Measurements from ENCODE around the gene SPEM2.

DNA sequence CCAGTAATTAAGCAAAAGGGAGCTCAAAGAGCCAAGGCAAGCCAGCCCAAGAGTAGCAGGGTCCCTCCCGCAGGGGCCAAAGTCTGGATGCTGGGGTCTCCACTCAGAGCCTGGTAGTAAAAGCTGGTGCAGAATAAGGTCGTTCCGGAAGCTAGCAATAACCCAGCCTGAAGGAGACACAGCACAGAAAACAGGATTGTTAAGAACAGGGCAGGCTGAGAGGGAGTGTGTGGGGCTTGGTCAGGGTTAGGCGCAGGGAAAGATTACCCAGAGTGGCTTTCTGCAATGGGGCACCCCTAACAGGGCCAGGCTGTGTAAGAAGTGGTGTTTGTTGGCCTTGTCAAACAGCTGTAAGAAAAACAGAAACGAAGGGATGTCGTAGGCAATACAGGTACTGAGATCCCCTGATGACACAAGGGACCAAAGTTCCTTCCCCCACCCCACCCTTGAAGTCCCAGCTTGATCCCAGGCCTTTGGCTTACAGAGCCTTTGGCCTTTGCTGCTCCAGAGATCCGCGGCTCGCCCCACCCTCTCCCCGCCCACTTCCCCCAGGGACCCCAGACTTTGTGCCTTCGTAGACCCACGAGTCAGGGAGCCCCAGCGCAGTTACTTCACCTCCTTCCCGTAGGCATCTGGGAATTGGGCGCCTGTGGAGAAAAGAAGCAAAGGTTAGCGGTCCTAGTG lies 22.2 kb upstream of the SPEM2 start:
- TF ChIP-seq, protein P1, sequence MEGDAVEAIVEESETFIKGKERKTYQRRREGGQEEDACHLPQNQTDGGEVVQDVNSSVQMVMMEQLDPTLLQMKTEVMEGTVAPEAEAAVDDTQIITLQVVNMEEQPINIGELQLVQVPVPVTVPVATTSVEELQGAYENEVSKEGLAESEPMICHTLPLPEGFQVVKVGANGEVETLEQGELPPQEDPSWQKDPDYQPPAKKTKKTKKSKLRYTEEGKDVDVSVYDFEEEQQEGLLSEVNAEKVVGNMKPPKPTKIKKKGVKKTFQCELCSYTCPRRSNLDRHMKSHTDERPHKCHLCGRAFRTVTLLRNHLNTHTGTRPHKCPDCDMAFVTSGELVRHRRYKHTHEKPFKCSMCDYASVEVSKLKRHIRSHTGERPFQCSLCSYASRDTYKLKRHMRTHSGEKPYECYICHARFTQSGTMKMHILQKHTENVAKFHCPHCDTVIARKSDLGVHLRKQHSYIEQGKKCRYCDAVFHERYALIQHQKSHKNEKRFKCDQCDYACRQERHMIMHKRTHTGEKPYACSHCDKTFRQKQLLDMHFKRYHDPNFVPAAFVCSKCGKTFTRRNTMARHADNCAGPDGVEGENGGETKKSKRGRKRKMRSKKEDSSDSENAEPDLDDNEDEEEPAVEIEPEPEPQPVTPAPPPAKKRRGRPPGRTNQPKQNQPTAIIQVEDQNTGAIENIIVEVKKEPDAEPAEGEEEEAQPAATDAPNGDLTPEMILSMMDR (IDR thresholded peaks at IDR 0.05) = no peak
- TF ChIP-seq POLR2A (IDR thresholded peaks at IDR 0.05) = no peak
